HUES6 (cell line): ENCODE data around the gene BST2.

Experiments
- H3K27ac ChIP-seq: 2 replicates; pipeline ENCODE4 v1.7.0; 2013; ENCODE audit warnings: low read depth, mild to moderate bottlenecking, low read length, inconsistent platforms
- H3K27me3 ChIP-seq: 2 replicates; pipeline ENCODE4 v1.6.1; 2013; ENCODE audit warnings: low read length; ENCODE audit not compliant: control insufficient read depth, insufficient read depth
- H3K36me3 ChIP-seq: 2 replicates; pipeline ENCODE4 v1.6.1; 2013; ENCODE audit warnings: low read length; ENCODE audit not compliant: control insufficient read depth, insufficient read depth
- H3K4me1 ChIP-seq: 2 replicates; pipeline ENCODE4 v1.6.1; 2013; ENCODE audit warnings: low read length; ENCODE audit not compliant: control insufficient read depth, insufficient read depth
- H3K4me3 ChIP-seq: 2 replicates; pipeline ENCODE4 v1.5.1; 2013; ENCODE audit warnings: low read depth, low read length
- H3K9ac ChIP-seq: one replicate; pipeline ENCODE4 v1.6.1; 2013; ENCODE audit warnings: mild to moderate bottlenecking, low read length
- H3K9me3 ChIP-seq: 2 replicates; pipeline ENCODE4 v1.6.1; 2013; ENCODE audit warnings: low read depth, low read length; ENCODE audit not compliant: control insufficient read depth, insufficient read depth

The BST2 gene

GRCh38 chr19:17405250-17406045 lies at the start of gene BST2:
TSS of gene BST2 (minus strand) at chr19:17405630. CDS start at chr19:17405575, 55 bp downstream.
- Histone ChIP-seq H3K4me3 (peak within 1 kb of the TSS; percentile 63), H3K9me3 (no peaks in the 10 kb centered on the region), H3K36me3 (peaks cover 16% of the 10 kb centered on the region), H3K27ac (peak within 1 kb of the TSS; percentile 75; the same call in 1 of the 2 replicates), H3K4me1 (peaks cover 33% of the 10 kb centered on the region), H3K27me3 (no peaks in the 10 kb centered on the region), H3K9ac (peak within 1 kb of the TSS; percentile 63)

GRCh38 chr19:17454576-17455071 lies 49.2 kb upstream of the BST2 start:
- 0 out of 2 replicates have a peak, but pooled peaks cover 5% of the 10 kb centered on the region for H3K4me1 ChIP-seq
- no peak overlapping the region for H3K9ac ChIP-seq
- H3K27ac ChIP-seq: no peak overlapping the region
- H3K9me3 ChIP-seq: no peaks in the 10 kb centered on the region
- H3K4me3 ChIP-seq: peak overlapping the region; percentile 27
- no peaks in the 10 kb centered on the region for H3K36me3 ChIP-seq
- peaks cover 46% of the 10 kb centered on the region for H3K27me3 ChIP-seq

- no peaks in the 10 kb centered on the region for H3K9me3 ChIP-seq
- H3K9ac ChIP-seq: no peak overlapping the region
- peaks cover 52% of the 10 kb centered on the region for H3K27me3 ChIP-seq
- no peak overlapping the region for H3K4me3 ChIP-seq
- no peaks in the 10 kb centered on the region for H3K36me3 ChIP-seq
- no peak overlapping the region for H3K27ac ChIP-seq
- 0 out of 2 replicates have a peak, but pooled peaks cover 5% of the 10 kb centered on the region for H3K4me1 ChIP-seq
Observed at GRCh38 chr19:17451820-17452219, 46.4 kb upstream of the BST2 start.

GRCh38 chr19:17450264-17451075 lies 45.0 kb upstream of the BST2 start:
- Histone ChIP-seq H3K9ac (no peak overlapping the region), H3K27ac (no peak overlapping the region)

GRCh38 chr19:17448131-17448967 lies 42.9 kb upstream of the BST2 start, which contains the start of gene TMEM221:
TSS of gene TMEM221 (minus strand) at chr19:17448668. CDS start at chr19:17448462, 206 bp downstream.
- Histone ChIP-seq H3K27ac (no peak within 1 kb of the TSS), H3K9ac (no peak within 1 kb of the TSS), H3K4me3 (peak within 1 kb of the TSS; percentile 57), H3K4me1 (no peaks in the 10 kb centered on the region), H3K27me3 (peaks cover 42% of the 10 kb centered on the region), H3K36me3 (no peaks in the 10 kb centered on the region), H3K9me3 (no peaks in the 10 kb centered on the region)

More at GRCh38 chr19:17450264-17451075, 45.0 kb upstream of the BST2 start:
- Histone ChIP-seq H3K4me1 (0 out of 2 replicates have a peak, but pooled peaks cover 5% of the 10 kb centered on the region), H3K9me3 (no peaks in the 10 kb centered on the region), H3K27me3 (peaks cover 53% of the 10 kb centered on the region), H3K4me3 (no peak overlapping the region), H3K36me3 (no peaks in the 10 kb centered on the region)

- Histone ChIP-seq H3K4me3 (peak overlapping the region; percentile 57), H3K27ac (no peak overlapping the region), H3K9me3 (no peaks in the 10 kb centered on the region), H3K36me3 (no peaks in the 10 kb centered on the region), H3K27me3 (peaks cover 42% of the 10 kb centered on the region), H3K4me1 (no peaks in the 10 kb centered on the region), H3K9ac (no peak overlapping the region)
Observed at GRCh38 chr19:17447704-17448130, 42.3 kb upstream of the BST2 start.

- Histone ChIP-seq H3K4me3 (no peak overlapping the region), H3K9me3 (no peaks in the 10 kb centered on the region), H3K27ac (no peak overlapping the region), H3K27me3 (peaks cover 42% of the 10 kb centered on the region), H3K4me1 (no peaks in the 10 kb centered on the region), H3K36me3 (no peaks in the 10 kb centered on the region), H3K9ac (no peak overlapping the region)
Observed at GRCh38 chr19:17445526-17446165, 40.2 kb upstream of the BST2 start.

- Histone ChIP-seq H3K9ac (no peak overlapping the region), H3K36me3 (no peaks in the 10 kb centered on the region), H3K4me1 (no peaks in the 10 kb centered on the region), H3K27me3 (peaks cover 16% of the 10 kb centered on the region), H3K27ac (no peak overlapping the region), H3K4me3 (no peak overlapping the region), H3K9me3 (no peaks in the 10 kb centered on the region)
Observed at GRCh38 chr19:17441241-17442021, 36.0 kb upstream of the BST2 start.

- Histone ChIP-seq H3K36me3 (no peaks in the 10 kb centered on the region), H3K9me3 (no peaks in the 10 kb centered on the region), H3K9ac (no peak overlapping the region), H3K27ac (no peak overlapping the region), H3K27me3 (no peaks in the 10 kb centered on the region), H3K4me1 (no peaks in the 10 kb centered on the region), H3K4me3 (no peak overlapping the region)
Observed at GRCh38 chr19:17436874-17437267, 31.4 kb upstream of the BST2 start.
